BE2C (cell line): ENCODE results near the gene SPRED2.

Experiments used
- DNase-seq: peaks from one replicate; pipeline ENCODE4 v3.0.0-alpha.2; 2020
- H3K27me3 ChIP-seq: fragments of 250-450 bp; sonication (Bioruptor Pico); 2 replicates; pipeline ENCODE4 v1.5.1; 2020; ENCODE audit warnings: mild to moderate bottlenecking
- H3K36me3 ChIP-seq: fragments of 250-450 bp; sonication (Bioruptor Pico); 2 replicates; pipeline ENCODE4 v1.5.1; 2020; ENCODE audit warnings: mild to moderate bottlenecking
- H3K4me1 ChIP-seq: fragments of 250-450 bp; sonication (Bioruptor Pico); 2 replicates; pipeline ENCODE4 v1.5.1; 2020
- H3K4me3 ChIP-seq: 2 replicates; pipeline ENCODE4 v1.5.1; 2011; ENCODE audit warnings: low read depth, low read length
- H3K9me3 ChIP-seq: fragments of 250-450 bp; sonication (Bioruptor Pico); 2 replicates; pipeline ENCODE4 v1.5.1; 2020
- TF ChIP-seq, protein P1 (sequence below): IDR thresholded peaks from 2 replicates; pipeline ENCODE4 v1.5.1; 2012; ENCODE audit warnings: mild to moderate bottlenecking, low read depth, low read length

SPRED2 gene

DNA sequence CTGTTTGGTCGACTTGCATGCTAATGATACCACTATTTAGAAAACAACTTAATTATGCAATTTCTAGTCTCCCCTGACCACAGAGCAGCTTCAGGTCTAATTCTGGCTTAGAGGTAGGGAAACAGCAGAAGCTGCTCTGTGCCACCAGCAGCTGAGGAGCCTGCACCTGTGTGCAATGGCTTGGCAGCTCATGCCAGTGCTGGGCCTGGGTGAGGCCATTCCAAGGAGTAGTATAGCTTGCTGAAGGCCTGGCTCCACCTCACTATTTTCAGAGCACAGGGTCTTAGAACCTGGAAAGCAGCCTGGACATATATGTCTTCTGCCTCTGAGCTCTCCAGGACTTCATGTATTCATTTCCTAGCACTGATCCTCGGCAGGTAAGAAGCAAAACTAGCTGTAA is 62.8 kb downstream of the SPRED2 start:
- H3K36me3 ChIP-seq = no peaks in the 10 kb centered on the region
- TF ChIP-seq, protein P1, sequence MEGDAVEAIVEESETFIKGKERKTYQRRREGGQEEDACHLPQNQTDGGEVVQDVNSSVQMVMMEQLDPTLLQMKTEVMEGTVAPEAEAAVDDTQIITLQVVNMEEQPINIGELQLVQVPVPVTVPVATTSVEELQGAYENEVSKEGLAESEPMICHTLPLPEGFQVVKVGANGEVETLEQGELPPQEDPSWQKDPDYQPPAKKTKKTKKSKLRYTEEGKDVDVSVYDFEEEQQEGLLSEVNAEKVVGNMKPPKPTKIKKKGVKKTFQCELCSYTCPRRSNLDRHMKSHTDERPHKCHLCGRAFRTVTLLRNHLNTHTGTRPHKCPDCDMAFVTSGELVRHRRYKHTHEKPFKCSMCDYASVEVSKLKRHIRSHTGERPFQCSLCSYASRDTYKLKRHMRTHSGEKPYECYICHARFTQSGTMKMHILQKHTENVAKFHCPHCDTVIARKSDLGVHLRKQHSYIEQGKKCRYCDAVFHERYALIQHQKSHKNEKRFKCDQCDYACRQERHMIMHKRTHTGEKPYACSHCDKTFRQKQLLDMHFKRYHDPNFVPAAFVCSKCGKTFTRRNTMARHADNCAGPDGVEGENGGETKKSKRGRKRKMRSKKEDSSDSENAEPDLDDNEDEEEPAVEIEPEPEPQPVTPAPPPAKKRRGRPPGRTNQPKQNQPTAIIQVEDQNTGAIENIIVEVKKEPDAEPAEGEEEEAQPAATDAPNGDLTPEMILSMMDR = no peak
- no peak overlapping the region for H3K4me3 ChIP-seq
- peaks cover 10% of the 10 kb centered on the region for H3K4me1 ChIP-seq
- H3K9me3 ChIP-seq = no peaks in the 10 kb centered on the region
- no peaks in the 10 kb centered on the region for H3K27me3 ChIP-seq
- DNase-seq = no peak

DNA sequence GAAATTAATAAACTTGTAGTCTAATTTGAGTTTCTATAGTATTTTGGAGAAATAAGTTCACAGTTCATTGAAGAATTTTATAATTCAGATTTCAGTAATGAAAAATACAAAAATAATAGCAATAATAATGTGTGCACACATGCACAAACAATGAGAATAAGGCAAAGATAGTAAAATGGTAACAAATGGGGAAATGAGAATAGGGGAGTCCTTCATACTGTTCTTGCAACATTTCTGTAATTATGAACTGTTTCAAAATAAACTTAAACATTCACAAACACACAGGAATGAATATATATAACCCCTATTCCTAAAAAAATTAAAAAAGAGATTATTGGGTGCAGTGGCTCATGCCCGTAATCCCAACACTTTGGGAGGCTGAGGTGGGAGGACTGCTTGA is 63.9 kb downstream of the SPRED2 start:
- DNase-seq = no peak
- H3K4me3 ChIP-seq = no peak overlapping the region

DNA sequence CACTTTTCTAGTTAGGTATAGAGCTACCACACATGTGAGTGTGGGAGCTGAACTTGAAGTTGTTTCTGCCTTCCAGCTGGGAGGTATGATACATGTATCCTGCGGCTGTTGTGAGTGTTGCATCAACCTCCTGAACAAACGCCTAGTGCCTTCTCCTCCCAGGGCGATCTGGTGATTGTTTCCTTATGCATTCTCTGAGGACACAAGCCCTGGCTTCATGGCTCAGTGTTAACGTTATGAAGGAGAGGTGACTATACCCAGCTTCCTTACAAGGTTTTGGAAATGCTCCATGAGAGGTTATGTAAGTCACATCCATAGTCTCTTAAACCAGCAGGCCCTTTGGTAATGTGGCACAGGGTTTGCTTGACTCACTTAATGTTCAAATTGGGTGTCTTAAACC is 64.9 kb downstream of the SPRED2 start:
- peak; percentile 31 for DNase-seq
- no peaks in the 10 kb centered on the region for H3K27me3 ChIP-seq
- peaks cover 10% of the 10 kb centered on the region for H3K4me1 ChIP-seq
- H3K9me3 ChIP-seq = no peaks in the 10 kb centered on the region
- TF ChIP-seq, protein P1 = no peak
- H3K36me3 ChIP-seq = no peaks in the 10 kb centered on the region
- no peak overlapping the region for H3K4me3 ChIP-seq

More for the DNA sequence above, 63.9 kb downstream of the SPRED2 start:
- TF ChIP-seq, protein P1 = no peak
- Histone ChIP-seq H3K27me3 (no peaks in the 10 kb centered on the region), H3K9me3 (no peaks in the 10 kb centered on the region), H3K36me3 (no peaks in the 10 kb centered on the region), H3K4me1 (peaks cover 10% of the 10 kb centered on the region)

DNA sequence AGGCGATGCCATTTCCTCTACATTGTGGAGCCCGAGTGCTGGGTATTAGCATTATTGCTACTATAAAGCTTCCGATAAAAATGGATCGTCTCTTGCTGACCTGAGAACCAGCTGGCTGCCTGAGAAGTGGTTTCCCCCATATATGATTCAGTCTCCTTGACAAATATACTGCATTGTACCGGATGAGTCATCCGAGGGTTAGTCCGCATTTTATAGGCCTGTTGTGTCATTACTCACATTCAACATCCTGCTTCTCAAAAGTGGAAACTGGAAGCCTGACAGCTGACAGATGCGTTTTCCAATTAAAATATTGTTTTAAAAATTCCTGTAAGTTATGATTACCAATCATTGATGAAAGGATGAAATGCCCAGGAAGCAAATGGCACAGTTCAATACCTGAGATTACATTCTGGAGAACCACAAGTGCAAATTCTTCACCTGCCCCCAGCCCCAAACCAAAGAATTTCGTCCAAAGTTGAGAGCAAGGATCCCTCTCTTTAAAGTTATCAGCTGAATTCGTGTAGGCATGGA is 65.7 kb downstream of the SPRED2 start:
- TF ChIP-seq, protein P1 = no peak
- no peaks in the 10 kb centered on the region for H3K36me3 ChIP-seq
- peak; percentile 35 for DNase-seq
- H3K9me3 ChIP-seq = no peaks in the 10 kb centered on the region
- no peaks in the 10 kb centered on the region for H3K27me3 ChIP-seq
- H3K4me3 ChIP-seq = peak overlapping the region; percentile 32
- H3K4me1 ChIP-seq = peaks cover 10% of the 10 kb centered on the region

DNA sequence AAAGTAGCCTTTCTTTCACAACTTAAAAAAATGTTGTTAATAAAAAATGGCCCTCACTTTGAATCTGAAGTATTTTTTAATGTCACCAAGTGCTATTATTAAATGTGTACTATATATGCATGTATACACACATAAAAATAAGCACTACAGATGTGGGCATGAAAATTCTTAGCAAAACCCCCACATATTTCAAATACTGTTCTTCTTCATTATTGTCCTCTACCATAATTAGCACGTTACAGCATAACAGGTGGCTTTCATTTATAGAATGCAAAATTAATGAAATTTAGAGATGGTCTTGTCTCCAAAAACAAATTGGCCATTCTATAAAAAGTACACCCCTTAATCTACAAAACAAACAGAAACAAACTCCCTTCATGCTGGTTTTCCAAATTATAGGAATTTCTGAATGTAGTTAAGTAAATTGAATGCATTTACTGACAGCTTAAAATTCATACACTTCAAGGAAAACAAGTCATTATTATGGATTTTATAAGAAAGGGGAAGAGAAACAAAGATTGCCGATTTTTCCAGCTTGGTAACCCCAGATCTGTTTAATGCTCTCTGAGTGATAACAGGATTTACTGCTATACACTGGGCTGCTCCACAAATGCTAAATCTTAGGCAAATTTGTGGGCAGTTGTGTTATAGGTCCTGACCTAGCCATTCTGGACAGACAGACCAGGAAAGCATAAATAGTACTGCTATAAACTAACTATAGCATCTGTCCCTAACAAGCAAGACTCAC is 67.2 kb downstream of the SPRED2 start:
- H3K4me1 ChIP-seq = peaks cover 10% of the 10 kb centered on the region
- no peaks in the 10 kb centered on the region for H3K36me3 ChIP-seq
- TF ChIP-seq, protein P1 = no peak
- H3K4me3 ChIP-seq = no peak overlapping the region
- no peaks in the 10 kb centered on the region for H3K27me3 ChIP-seq
- DNase-seq = no peak
- no peaks in the 10 kb centered on the region for H3K9me3 ChIP-seq
